ENCODE measurements around the gene PLEKHA7. TPM values are rescaled to one million over a fixed set of nuclear protein-coding genes. Genes with fewer than 3 reads are reported as not detected.
"Not testable (repeated sequence)": the region's sequence is repeated elsewhere in the genome, so short reads cannot be mapped to it uniquely, and the experiment has no call there.

PLEKHA7 gene
- total RNA-seq, 4 donors from 2014 or later, result 16.9 to 35.1 (median 24.1) TPM

DNA sequence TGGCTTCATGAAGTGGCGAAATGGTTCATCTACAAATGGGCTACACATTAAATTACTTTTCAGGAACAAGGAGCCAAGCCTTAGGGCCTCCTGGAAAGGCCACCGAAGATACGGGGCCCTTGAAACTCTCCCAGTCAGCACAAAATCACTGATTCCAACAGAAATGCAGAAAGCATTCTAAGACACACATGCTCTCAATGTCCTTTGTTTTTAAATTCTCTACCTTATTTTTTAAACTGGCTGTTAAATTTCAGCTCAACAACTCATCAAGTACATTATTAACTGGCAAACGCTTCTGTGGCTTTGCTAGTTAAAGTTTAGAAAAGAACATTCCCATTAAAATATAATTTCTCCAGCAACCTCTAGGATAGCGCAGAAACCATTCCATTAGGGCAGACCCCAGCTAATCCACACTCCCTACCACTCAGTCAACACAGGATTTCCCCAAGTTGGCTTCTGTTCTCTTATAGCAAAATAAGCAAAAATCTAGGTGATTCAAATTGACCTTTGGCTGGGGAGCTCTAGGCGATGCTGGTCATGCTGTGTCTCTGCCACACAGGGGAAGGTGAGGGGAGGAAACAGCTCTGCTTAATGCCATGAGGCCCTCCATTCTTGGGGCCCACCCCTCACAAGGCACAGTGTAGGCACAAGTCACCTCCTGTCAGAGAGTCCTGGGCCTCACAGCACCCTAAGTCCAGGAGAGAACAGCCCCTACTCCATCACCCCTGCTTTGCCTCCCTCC lies 47.1 kb downstream of the PLEKHA7 start:
- no peak for DNase-seq (ENCODE audit: low spot score in 2 of 2)
- 86 to 93% methylated on average over 6 of the region's 6 CpGs for WGBS, 2 donors
- intact Hi-C loops (cut with DNase I; ENCODE audit: low total_unique reads), result no loop called here
- H3K4me3 ChIP-seq (ENCODE audit: low read depth, poor library complexity, severe bottlenecking), result no peak overlapping the region
- TF ChIP-seq POLR2A (IDR thresholded peaks at IDR 0.05) (no peak), CTCF (IDR thresholded peaks at IDR 0.05) (no peak)

DNA sequence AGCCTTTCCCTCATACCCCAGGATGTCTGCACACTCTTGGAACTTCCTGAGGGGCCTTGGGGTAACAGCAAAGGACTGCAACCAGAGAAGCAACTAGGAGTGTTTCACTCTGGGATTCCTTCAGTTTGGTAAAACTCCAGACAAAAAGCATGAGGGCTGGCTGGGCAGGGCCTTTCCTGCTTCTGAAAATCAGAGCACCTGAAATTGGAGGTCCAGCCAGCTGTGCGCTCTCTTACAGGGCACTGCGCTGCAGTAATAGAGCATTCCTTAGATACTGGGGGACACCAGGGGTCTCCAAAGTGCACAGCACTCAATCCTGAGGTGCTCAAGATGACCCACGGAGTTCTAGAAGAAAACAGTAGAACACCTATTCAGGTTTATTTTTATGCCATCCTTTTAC lies 49.7 kb downstream of the PLEKHA7 start:
- 88 to 95% methylated on average over 3 of the region's 3 CpGs for WGBS, 2 donors
- H3K4me3 ChIP-seq (ENCODE audit: low read depth, poor library complexity, severe bottlenecking), result no peak overlapping the region
- no peak for TF ChIP-seq CTCF (IDR thresholded peaks at IDR 0.05)
- no peak for TF ChIP-seq POLR2A (IDR thresholded peaks at IDR 0.05)
- DNase-seq (ENCODE audit: low spot score in 2 of 2), result no peak
- intact Hi-C loops (cut with DNase I; ENCODE audit: low total_unique reads), result no loop called here

- TF ChIP-seq CTCF (IDR thresholded peaks at IDR 0.05) (no peak), POLR2A (IDR thresholded peaks at IDR 0.05) (no peak)
Measured at GRCh38 chr11:16963316-16963876, 50.8 kb downstream of the PLEKHA7 start.

GRCh38 chr11:16962589-16962988 lies 51.6 kb downstream of the PLEKHA7 start:
- DNase-seq (ENCODE audit: low spot score in 2 of 2); H3K4me3 ChIP-seq (ENCODE audit: low read depth, poor library complexity, severe bottlenecking); intact Hi-C loops (cut with DNase I; ENCODE audit: low total_unique reads): not testable (repeated sequence)

More at GRCh38 chr11:16963316-16963876, 50.8 kb downstream of the PLEKHA7 start:
- H3K4me3 ChIP-seq (ENCODE audit: low read depth, poor library complexity, severe bottlenecking), result no peak overlapping the region
- intact Hi-C loops (cut with DNase I; ENCODE audit: low total_unique reads), result no loop called here
- 66 to 68% methylated on average over 3 of the region's 3 CpGs for WGBS, 2 donors
- no peak for DNase-seq (ENCODE audit: low spot score in 2 of 2)

DNA sequence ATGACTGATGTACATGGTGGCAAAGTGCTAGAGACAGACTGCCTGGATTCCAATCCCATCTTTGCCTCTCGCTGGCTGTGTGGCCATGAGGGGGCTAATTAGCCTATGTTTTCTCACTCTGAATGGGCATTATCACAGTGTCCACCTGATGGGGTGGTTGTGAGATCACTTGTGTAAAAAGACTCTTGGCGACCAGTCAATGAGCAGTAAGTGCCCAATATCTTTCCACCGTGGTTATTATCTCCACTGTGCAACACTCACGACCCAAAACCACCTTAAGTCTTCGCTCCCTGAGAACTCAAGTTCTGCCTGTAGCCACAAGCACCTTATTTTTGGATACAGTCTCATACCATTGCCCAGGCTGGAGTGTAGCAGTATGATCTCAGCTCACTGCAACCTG lies 52.1 kb downstream of the PLEKHA7 start:
- WGBS, 2 donors, result 71 to 81% methylated on average over 5 of the region's 5 CpGs
- intact Hi-C loops (cut with DNase I; ENCODE audit: low total_unique reads), result no loop called here
- no peak overlapping the region for H3K4me3 ChIP-seq (ENCODE audit: low read depth, poor library complexity, severe bottlenecking)
- TF ChIP-seq POLR2A (IDR thresholded peaks at IDR 0.05), result no peak
- TF ChIP-seq CTCF (IDR thresholded peaks at IDR 0.05), result no peak
- no peak for DNase-seq (ENCODE audit: low spot score in 2 of 2)

DNA sequence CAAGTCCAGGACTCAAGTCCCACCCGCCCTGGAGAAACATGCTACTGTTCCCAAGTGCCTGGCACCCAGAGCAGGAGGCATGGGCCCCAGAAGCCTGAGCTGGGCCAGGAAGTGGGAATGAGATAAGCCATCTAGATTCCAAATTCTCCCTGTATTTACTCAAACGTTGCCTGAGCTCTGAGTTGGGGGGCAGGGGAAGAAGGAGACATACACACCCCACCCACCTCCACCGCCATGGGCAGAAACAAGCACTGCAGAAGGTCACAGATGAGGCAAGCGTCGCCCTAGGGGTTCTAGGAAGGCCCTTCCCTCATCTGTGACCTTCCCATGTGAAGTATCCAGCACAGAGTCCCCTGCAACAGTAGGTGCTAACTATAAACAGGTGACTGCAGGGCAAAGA lies 54.0 kb downstream of the PLEKHA7 start:
- H3K4me3 ChIP-seq (ENCODE audit: low read depth, poor library complexity, severe bottlenecking), result no peak overlapping the region
- 62 to 73% methylated on average over 5 of the region's 5 CpGs for WGBS, 2 donors
- DNase-seq (ENCODE audit: low spot score in 2 of 2), result no peak
- intact Hi-C loops (cut with DNase I; ENCODE audit: low total_unique reads), result no loop called here
- TF ChIP-seq POLR2A (IDR thresholded peaks at IDR 0.05) (no peak), CTCF (IDR thresholded peaks at IDR 0.05) (no peak)
